ENCODE results near the gene RSRC1. TPM values are rescaled to one million over a fixed set of nuclear protein-coding genes. Genes with fewer than 3 reads are reported as not detected.
A peak's percentile ranks its signal among the peaks of the same experiment; 100 is the strongest.
"Not testable (repeated sequence)": the region's sequence is repeated elsewhere in the genome, so short reads cannot be mapped to it uniquely, and the experiment has no call there.

Gene RSRC1
- 10 to 100 TPM in 2 of 4 donors, 1 to 10 TPM in 2; 9.4 to 24.4 (median 11.6) TPM for polyA plus RNA-seq
- long read RNA-seq, donor 1, result 0 reads
- long read RNA-seq, donor 2, result 0 reads
- long read RNA-seq, donor 3, result 0 reads
- long read RNA-seq, donor 4, result 0 reads
- long read RNA-seq, donor 5, partial matches to known transcripts, result 0 of 1 reads
- long read RNA-seq, donor 5, other reads (novel, unspliced or antisense), result 0 of 1 reads
- long read RNA-seq, donor 6, partial matches to known transcripts, result 0 of 1 reads
- long read RNA-seq, donor 6, other reads (novel, unspliced or antisense), result 0 of 1 reads
- long read RNA-seq, donor 7, result 0 reads
- long read RNA-seq, donor 8, partial matches to known transcripts, result 0 of 1 reads
- long read RNA-seq, donor 8, other reads (novel, unspliced or antisense), result 0 of 1 reads
- long read RNA-seq, donor 9, result 0 reads
- long read RNA-seq, donor 10, partial matches to known transcripts, result 0 of 3 reads
- long read RNA-seq, donor 10, other reads (novel, unspliced or antisense), result 0 of 3 reads

DNA sequence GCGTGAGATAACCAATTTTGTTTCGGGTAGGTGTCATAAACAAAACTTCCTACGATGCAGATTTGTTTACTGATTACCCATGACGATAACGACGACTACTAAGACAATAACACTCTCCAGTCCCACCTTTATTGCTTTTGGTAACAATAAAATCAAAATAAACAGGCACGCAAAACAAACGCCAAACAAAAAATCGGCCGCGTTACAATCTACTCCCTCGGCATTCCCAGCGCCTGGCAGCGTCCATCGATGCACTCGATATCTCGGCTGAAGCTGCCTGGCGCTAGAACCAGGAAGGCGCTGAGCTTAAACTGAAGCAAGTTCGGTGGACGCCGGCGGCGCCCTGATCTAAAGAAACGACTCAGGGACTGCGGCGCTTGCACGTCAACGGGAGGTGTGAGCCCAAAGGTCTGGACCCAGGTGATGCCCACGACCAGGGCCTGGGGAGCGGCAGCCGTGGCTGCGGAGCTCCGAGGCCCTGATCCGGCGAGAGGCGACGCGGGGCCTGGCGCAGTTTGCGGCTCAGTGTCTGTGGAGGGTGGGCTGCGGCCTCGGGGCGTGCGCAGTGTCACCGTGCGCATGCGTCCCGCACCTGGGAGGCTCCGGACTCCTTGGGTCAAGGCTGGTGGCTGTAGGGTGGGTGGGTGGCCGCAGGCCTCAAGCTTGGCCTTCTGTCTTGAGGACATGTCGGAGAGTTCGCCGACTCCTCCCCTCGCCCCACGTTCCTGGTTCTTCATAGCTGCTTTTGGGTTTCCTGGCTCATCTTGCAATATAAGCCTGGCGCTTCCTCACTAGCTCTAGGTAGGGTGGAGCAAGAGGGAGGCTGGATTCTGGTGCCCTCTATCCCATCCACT lies at the start of gene RSRC1:
RSRC1 (plus strand) TSS at position 286 of the 854 bp plus-strand sequence. CDS start 12,016 bp downstream, outside the sequence.
- WGBS, 3 donors, result 0 to 1% (median 0%) methylated on average over 55 to 57 of the region's 57 CpGs
- H3K9me3 ChIP-seq (ENCODE audit: control insufficient read depth in 2 of 2, insufficient read depth in 1 of 2, low read depth in 1 of 2, low read length in 1 of 2), result no peaks in the 10 kb centered on the region
- H3K27ac ChIP-seq (ENCODE audit: low read depth in 1 of 3, low read length in 2 of 3), result peak within 1 kb of the TSS; percentile 56 to 89 (median 77)
- H3K4me1 ChIP-seq (ENCODE audit: control insufficient read depth in 3 of 3, insufficient read depth in 2 of 3, low read depth in 1 of 3, low read length in 2 of 3), result peaks cover 2 to 15% (median 5%) of the 10 kb centered on the region in 3 donors
- peaks cover 0 to 40% (median 12%) of the 10 kb centered on the region in 3 donors for H3K27me3 ChIP-seq (ENCODE audit: control insufficient read depth in 3 of 3, insufficient read depth in 3 of 3, low read length in 3 of 3)
- no peaks in the 10 kb centered on the region for H3K36me3 ChIP-seq (ENCODE audit: control insufficient read depth in 3 of 3, insufficient read depth in 2 of 3, low read depth in 1 of 3, low read length in 3 of 3)
- no peak for FAIRE-seq
- DNase-seq, result peak; percentile 86 to 95
- peak within 1 kb of the TSS; percentile 71 to 96 (median 84) for H3K4me3 ChIP-seq (ENCODE audit: low read depth in 1 of 3, low read length in 3 of 3)

DNA sequence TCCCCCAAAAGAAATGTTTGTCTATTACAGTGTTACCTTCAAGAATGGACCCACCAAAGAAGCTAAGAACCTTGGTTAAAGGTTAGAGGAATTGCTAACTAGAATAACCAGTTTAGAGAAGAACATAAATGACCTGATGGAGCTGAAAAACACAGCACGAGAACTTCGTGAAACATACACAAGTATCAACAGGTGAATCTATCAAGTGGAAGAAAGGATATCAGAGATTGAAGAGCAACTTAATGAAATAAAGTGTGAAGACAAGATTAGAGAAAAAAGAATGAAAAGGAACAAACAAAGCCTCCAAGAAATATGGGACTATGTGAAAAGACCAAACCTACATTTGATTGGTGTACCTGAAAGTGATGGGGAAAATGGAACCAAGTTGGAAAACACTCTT lies 44.3 kb upstream of the RSRC1 start:
- H3K4me3 ChIP-seq (ENCODE audit: low read depth in 1 of 3, low read length in 3 of 3); H3K9me3 ChIP-seq (ENCODE audit: control insufficient read depth in 2 of 2, insufficient read depth in 1 of 2, low read depth in 1 of 2, low read length in 1 of 2); DNase-seq; H3K27ac ChIP-seq (ENCODE audit: low read depth in 1 of 3, low read length in 2 of 3); FAIRE-seq; H3K4me1 ChIP-seq (ENCODE audit: control insufficient read depth in 3 of 3, insufficient read depth in 2 of 3, low read depth in 1 of 3, low read length in 2 of 3); H3K36me3 ChIP-seq (ENCODE audit: control insufficient read depth in 3 of 3, insufficient read depth in 2 of 3, low read depth in 1 of 3, low read length in 3 of 3); H3K27me3 ChIP-seq (ENCODE audit: control insufficient read depth in 3 of 3, insufficient read depth in 3 of 3, low read length in 3 of 3): not testable (repeated sequence)
- 80 to 95% (median 89%) methylated on average over 2 of the region's 2 CpGs for WGBS, 3 donors

GRCh38 chr3:158072790-158073189 lies 37.1 kb upstream of the RSRC1 start:
- H3K9me3 ChIP-seq (ENCODE audit: control insufficient read depth in 2 of 2, insufficient read depth in 1 of 2, low read depth in 1 of 2, low read length in 1 of 2), result no peaks in the 10 kb centered on the region
- H3K4me1 ChIP-seq (ENCODE audit: control insufficient read depth in 3 of 3, insufficient read depth in 2 of 3, low read depth in 1 of 3, low read length in 2 of 3), result no peaks in the 10 kb centered on the region
- FAIRE-seq (no peak), DNase-seq (no peak)
- H3K36me3 ChIP-seq (ENCODE audit: control insufficient read depth in 3 of 3, insufficient read depth in 2 of 3, low read depth in 1 of 3, low read length in 3 of 3), result no peaks in the 10 kb centered on the region
- no peak overlapping the region for H3K27ac ChIP-seq (ENCODE audit: low read depth in 1 of 3, low read length in 2 of 3)
- H3K4me3 ChIP-seq (ENCODE audit: low read depth in 1 of 3, low read length in 3 of 3), result no peak overlapping the region
- peaks cover 0 to 3% (median 0%) of the 10 kb centered on the region in 3 donors for H3K27me3 ChIP-seq (ENCODE audit: control insufficient read depth in 3 of 3, insufficient read depth in 3 of 3, low read length in 3 of 3)

DNA sequence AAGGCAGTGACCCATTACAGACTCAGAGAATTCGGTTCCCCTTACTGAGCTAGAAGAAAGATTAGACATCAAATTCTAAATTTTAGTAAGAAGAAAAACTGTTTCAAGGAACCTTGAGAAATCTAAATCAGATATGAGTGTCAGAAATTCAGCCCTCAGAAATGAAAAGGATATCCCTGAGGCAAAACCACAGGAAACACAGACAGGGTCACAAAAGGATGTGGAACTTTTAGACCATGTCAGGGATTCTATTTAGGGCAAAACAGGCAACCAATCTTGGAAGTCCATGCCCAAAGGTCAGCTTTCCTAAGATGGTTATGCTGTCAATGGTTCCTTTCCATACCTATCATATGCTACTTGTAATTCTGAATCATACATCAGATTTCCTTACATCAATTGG lies 35.3 kb upstream of the RSRC1 start:
- Histone ChIP-seq H3K36me3 (ENCODE audit: control insufficient read depth in 3 of 3, insufficient read depth in 2 of 3, low read depth in 1 of 3, low read length in 3 of 3) (no peaks in the 10 kb centered on the region), H3K27ac (ENCODE audit: low read depth in 1 of 3, low read length in 2 of 3) (no peak overlapping the region), H3K4me3 (ENCODE audit: low read depth in 1 of 3, low read length in 3 of 3) (no peak overlapping the region), H3K27me3 (ENCODE audit: control insufficient read depth in 3 of 3, insufficient read depth in 3 of 3, low read length in 3 of 3) (peaks cover 0 to 3% (median 0%) of the 10 kb centered on the region in 3 donors), H3K4me1 (ENCODE audit: control insufficient read depth in 3 of 3, insufficient read depth in 2 of 3, low read depth in 1 of 3, low read length in 2 of 3) (no peaks in the 10 kb centered on the region), H3K9me3 (ENCODE audit: control insufficient read depth in 2 of 2, insufficient read depth in 1 of 2, low read depth in 1 of 2, low read length in 1 of 2) (no peaks in the 10 kb centered on the region)
- DNase-seq (no peak), FAIRE-seq (no peak)
- WGBS, 3 donors, result 62 to 75% (median 69%) methylated on average over 1 of the region's 1 CpG

- 71 to 85% (median 74%) methylated on average over 1 of the region's 1 CpG for WGBS, 3 donors
Observed at GRCh38 chr3:158079599-158079998, 30.3 kb upstream of the RSRC1 start.

GRCh38 chr3:158084651-158085050 lies 25.2 kb upstream of the RSRC1 start:
- DNase-seq (no peak), FAIRE-seq (no peak)
- H3K4me1 ChIP-seq (ENCODE audit: control insufficient read depth in 3 of 3, insufficient read depth in 2 of 3, low read depth in 1 of 3, low read length in 2 of 3), result no peaks in the 10 kb centered on the region
- H3K27me3 ChIP-seq (ENCODE audit: control insufficient read depth in 3 of 3, insufficient read depth in 3 of 3, low read length in 3 of 3), result peaks cover 0 to 11% (median 0%) of the 10 kb centered on the region in 3 donors
- no peaks in the 10 kb centered on the region for H3K36me3 ChIP-seq (ENCODE audit: control insufficient read depth in 3 of 3, insufficient read depth in 2 of 3, low read depth in 1 of 3, low read length in 3 of 3)
- H3K27ac ChIP-seq (ENCODE audit: low read depth in 1 of 3, low read length in 2 of 3), result no peak overlapping the region
- no peaks in the 10 kb centered on the region for H3K9me3 ChIP-seq (ENCODE audit: control insufficient read depth in 2 of 2, insufficient read depth in 1 of 2, low read depth in 1 of 2, low read length in 1 of 2)
- H3K4me3 ChIP-seq (ENCODE audit: low read depth in 1 of 3, low read length in 3 of 3), result no peak overlapping the region

More at GRCh38 chr3:158079599-158079998, 30.3 kb upstream of the RSRC1 start:
- DNase-seq (no peak), FAIRE-seq (no peak)
- peaks cover 0 to 3% (median 0%) of the 10 kb centered on the region in 3 donors for H3K27me3 ChIP-seq (ENCODE audit: control insufficient read depth in 3 of 3, insufficient read depth in 3 of 3, low read length in 3 of 3)
- no peaks in the 10 kb centered on the region for H3K36me3 ChIP-seq (ENCODE audit: control insufficient read depth in 3 of 3, insufficient read depth in 2 of 3, low read depth in 1 of 3, low read length in 3 of 3)
- H3K4me1 ChIP-seq (ENCODE audit: control insufficient read depth in 3 of 3, insufficient read depth in 2 of 3, low read depth in 1 of 3, low read length in 2 of 3), result no peaks in the 10 kb centered on the region
- no peak overlapping the region for H3K4me3 ChIP-seq (ENCODE audit: low read depth in 1 of 3, low read length in 3 of 3)
- H3K9me3 ChIP-seq (ENCODE audit: control insufficient read depth in 2 of 2, insufficient read depth in 1 of 2, low read depth in 1 of 2, low read length in 1 of 2), result no peaks in the 10 kb centered on the region
- no peak overlapping the region for H3K27ac ChIP-seq (ENCODE audit: low read depth in 1 of 3, low read length in 2 of 3)

DNA sequence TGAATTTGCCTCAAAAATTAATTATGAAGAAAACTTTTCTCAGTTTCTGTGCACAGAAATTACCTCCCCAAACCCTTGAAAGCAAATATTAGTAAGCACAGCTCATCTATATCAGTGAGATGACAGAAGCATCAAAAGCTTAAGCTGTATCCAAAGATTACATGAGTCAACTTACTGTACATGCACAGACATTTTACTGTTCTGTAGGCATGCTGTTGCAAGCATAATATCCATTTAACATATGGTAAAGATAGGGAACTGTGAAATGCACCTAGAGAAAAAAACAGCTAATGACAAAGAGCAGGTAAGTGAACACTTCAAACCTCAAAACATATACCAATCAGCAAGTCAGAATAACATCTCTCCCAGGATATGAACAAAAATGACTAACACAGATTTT lies 24.5 kb upstream of the RSRC1 start:
- Histone ChIP-seq H3K4me3 (ENCODE audit: low read depth in 1 of 3, low read length in 3 of 3) (no peak overlapping the region), H3K27ac (ENCODE audit: low read depth in 1 of 3, low read length in 2 of 3) (no peak overlapping the region), H3K27me3 (ENCODE audit: control insufficient read depth in 3 of 3, insufficient read depth in 3 of 3, low read length in 3 of 3) (peaks cover 0 to 17% (median 0%) of the 10 kb centered on the region in 3 donors), H3K9me3 (ENCODE audit: control insufficient read depth in 2 of 2, insufficient read depth in 1 of 2, low read depth in 1 of 2, low read length in 1 of 2) (no peaks in the 10 kb centered on the region), H3K4me1 (ENCODE audit: control insufficient read depth in 3 of 3, insufficient read depth in 2 of 3, low read depth in 1 of 3, low read length in 2 of 3) (no peaks in the 10 kb centered on the region), H3K36me3 (ENCODE audit: control insufficient read depth in 3 of 3, insufficient read depth in 2 of 3, low read depth in 1 of 3, low read length in 3 of 3) (no peaks in the 10 kb centered on the region)
- FAIRE-seq, result no peak
- DNase-seq, result no peak

GRCh38 chr3:158085931-158086330 lies 24.0 kb upstream of the RSRC1 start:
- 56 to 61% (median 59%) methylated on average over 1 of the region's 1 CpG for WGBS, 3 donors
- DNase-seq (no peak), FAIRE-seq (no peak)
- H3K9me3 ChIP-seq (ENCODE audit: control insufficient read depth in 2 of 2, insufficient read depth in 1 of 2, low read depth in 1 of 2, low read length in 1 of 2), result no peaks in the 10 kb centered on the region
- H3K27ac ChIP-seq (ENCODE audit: low read depth in 1 of 3, low read length in 2 of 3), result no peak overlapping the region
- no peaks in the 10 kb centered on the region for H3K4me1 ChIP-seq (ENCODE audit: control insufficient read depth in 3 of 3, insufficient read depth in 2 of 3, low read depth in 1 of 3, low read length in 2 of 3)
- no peaks in the 10 kb centered on the region for H3K36me3 ChIP-seq (ENCODE audit: control insufficient read depth in 3 of 3, insufficient read depth in 2 of 3, low read depth in 1 of 3, low read length in 3 of 3)
- no peak overlapping the region for H3K4me3 ChIP-seq (ENCODE audit: low read depth in 1 of 3, low read length in 3 of 3)
- H3K27me3 ChIP-seq (ENCODE audit: control insufficient read depth in 3 of 3, insufficient read depth in 3 of 3, low read length in 3 of 3), result peaks cover 0 to 19% (median 0%) of the 10 kb centered on the region in 3 donors
